ENCODE data around the gene TPRG1L.

The TPRG1L gene

DNA sequence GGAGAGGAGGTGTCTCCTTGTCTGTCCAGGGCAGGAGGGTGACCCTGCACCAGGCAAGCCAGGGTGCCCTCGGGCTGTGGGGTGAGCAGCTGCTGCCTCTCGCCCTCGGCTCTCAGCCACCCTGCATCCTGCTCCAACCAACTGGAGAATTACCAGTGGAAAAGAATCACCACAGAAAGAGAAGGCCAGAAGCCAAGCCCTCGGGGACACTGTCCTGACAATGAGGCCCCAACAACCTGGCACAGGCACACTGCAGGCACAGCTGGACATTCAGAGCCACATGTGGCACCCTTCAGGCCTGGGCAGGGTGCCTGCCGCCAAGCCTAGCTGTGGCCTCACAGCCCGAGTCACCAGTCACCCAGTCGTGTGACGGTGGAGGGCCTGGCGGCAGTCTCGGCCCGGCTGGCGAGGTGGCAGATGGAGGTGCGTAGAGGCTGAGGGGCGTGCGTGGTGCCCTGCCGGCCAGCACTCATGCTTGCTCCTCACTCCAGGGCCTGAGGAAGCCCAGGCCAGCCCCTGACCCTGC, 25.5 kb upstream of the TPRG1L start:
- TF ChIP-seq, protein P1, sequence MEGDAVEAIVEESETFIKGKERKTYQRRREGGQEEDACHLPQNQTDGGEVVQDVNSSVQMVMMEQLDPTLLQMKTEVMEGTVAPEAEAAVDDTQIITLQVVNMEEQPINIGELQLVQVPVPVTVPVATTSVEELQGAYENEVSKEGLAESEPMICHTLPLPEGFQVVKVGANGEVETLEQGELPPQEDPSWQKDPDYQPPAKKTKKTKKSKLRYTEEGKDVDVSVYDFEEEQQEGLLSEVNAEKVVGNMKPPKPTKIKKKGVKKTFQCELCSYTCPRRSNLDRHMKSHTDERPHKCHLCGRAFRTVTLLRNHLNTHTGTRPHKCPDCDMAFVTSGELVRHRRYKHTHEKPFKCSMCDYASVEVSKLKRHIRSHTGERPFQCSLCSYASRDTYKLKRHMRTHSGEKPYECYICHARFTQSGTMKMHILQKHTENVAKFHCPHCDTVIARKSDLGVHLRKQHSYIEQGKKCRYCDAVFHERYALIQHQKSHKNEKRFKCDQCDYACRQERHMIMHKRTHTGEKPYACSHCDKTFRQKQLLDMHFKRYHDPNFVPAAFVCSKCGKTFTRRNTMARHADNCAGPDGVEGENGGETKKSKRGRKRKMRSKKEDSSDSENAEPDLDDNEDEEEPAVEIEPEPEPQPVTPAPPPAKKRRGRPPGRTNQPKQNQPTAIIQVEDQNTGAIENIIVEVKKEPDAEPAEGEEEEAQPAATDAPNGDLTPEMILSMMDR (conservative IDR thresholded peaks at IDR 0.05; ENCODE audit: low read depth, low read length) = no peak
- no peak overlapping the region for H3K4me3 ChIP-seq (ENCODE audit: low read length)
- no peak for DNase-seq (ENCODE audit: low read depth)

DNA sequence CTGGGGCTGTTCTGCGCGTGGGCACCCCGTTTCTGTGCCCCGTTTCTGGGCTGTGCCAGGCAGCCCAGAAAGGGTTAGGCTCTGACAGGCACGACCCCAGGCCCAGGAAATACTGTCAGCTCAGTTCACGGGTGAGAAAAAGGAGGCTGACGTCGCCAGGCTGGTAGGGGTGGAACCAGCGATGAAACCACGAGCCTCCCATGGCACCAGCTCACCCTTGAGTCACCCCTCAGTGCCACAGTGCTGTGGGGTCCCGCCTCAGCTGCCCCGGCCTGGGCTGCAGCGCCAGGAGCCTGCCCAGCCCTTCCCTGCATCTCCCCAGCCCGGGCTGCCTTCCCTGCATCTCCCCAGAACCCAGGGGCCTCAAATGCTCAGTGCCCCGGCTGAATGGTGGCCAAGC, 25.0 kb upstream of the TPRG1L start:
- no peak for DNase-seq (ENCODE audit: low read depth)
- no peak overlapping the region for H3K4me3 ChIP-seq (ENCODE audit: low read length)
- TF ChIP-seq, protein P1 (conservative IDR thresholded peaks at IDR 0.05; ENCODE audit: low read depth, low read length) = no peak

DNA sequence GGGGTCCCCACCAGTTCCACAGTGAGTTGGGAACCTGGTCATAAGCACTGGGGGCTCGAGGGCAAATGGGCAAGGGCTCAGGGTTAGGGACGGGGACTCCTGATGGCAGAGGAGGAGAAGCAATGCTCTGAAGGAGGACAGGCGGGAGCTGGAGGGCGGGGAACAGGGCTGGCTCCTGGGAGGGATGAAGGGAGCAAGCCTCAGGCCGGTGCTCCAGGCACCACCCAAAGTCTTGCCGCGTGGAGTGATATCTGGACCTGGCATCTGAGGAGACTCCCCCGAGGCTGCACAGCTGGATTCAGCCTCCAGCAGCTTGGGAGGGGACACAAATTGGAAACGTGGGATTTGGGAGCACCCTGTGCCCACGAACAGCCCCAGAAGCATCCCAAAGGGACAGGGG, 24.5 kb upstream of the TPRG1L start:
- H3K4me3 ChIP-seq (ENCODE audit: low read length) = no peak overlapping the region
- TF ChIP-seq, protein P1 (conservative IDR thresholded peaks at IDR 0.05; ENCODE audit: low read depth, low read length) = no peak

DNA sequence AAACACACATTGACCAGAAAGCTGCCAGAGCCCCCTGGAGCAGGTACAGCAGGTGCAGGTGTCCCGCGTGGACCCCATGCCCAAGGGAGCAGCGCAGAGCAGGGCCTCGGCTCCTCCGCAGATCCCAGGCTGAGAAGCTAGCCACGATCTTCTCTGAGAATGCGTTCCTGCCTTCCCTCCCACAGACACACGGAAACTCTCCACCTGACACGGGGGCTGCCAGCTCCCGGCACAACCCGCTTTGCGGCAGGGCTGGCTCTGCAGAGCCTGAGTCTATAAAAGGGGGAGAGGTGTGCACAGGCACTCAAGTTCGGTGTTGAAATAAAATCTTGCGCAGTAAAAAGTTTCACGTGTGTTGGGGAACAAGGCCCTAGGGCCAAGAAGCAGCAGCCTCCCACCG, 23.1 kb upstream of the TPRG1L start:
- no peak overlapping the region for H3K4me3 ChIP-seq (ENCODE audit: low read length)
- TF ChIP-seq, protein P1 (conservative IDR thresholded peaks at IDR 0.05; ENCODE audit: low read depth, low read length) = no peak
- DNase-seq (ENCODE audit: low read depth) = no peak

More for the DNA sequence above, 24.5 kb upstream of the TPRG1L start:
- no peak for DNase-seq (ENCODE audit: low read depth)

DNA sequence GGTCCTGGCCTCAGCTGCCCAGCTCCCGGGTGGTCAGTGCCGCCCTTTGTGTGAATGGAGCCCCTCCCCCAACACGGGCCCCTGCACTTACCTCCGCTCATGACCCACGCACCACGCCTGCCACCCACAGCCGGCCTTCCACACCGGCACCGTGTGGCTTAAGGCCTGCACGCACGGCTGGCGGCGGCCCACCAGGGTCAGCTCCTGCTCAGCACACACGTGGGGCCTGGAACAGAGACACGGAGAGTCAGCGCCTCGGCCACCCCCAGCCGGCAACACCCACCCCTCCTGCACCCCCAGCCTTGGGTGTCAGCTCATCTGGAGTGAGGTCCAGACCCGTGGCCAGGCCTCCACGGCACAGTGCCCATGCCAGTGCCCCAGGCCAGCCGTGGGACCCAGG, 22.4 kb upstream of the TPRG1L start:
- TF ChIP-seq, protein P1 (conservative IDR thresholded peaks at IDR 0.05; ENCODE audit: low read depth, low read length) = no peak
- DNase-seq (ENCODE audit: low read depth) = no peak
- no peak overlapping the region for H3K4me3 ChIP-seq (ENCODE audit: low read length)

DNA sequence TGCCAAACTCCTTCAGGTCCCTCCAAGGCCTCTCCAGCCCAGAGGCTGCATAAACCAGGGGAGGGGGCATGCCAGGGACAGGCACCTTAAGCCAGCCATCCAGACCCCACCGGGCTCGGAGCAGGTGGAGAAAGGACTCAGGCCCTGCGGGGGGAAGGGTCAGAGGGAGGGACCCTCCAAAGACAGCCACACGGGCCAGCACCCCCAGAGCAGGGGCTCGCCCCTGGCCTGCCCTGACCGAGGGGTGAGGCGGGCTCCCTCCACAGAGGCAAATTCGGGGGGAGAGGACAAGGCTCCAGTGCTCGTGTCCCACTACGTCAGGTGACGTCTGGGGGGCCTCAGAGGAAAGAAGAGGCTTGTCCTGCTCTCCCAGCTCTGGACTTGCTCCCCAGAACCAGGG, 21.7 kb upstream of the TPRG1L start:
- H3K4me3 ChIP-seq (ENCODE audit: low read length) = no peak overlapping the region
- TF ChIP-seq, protein P1 (conservative IDR thresholded peaks at IDR 0.05; ENCODE audit: low read depth, low read length) = no peak
- no peak for DNase-seq (ENCODE audit: low read depth)

DNA sequence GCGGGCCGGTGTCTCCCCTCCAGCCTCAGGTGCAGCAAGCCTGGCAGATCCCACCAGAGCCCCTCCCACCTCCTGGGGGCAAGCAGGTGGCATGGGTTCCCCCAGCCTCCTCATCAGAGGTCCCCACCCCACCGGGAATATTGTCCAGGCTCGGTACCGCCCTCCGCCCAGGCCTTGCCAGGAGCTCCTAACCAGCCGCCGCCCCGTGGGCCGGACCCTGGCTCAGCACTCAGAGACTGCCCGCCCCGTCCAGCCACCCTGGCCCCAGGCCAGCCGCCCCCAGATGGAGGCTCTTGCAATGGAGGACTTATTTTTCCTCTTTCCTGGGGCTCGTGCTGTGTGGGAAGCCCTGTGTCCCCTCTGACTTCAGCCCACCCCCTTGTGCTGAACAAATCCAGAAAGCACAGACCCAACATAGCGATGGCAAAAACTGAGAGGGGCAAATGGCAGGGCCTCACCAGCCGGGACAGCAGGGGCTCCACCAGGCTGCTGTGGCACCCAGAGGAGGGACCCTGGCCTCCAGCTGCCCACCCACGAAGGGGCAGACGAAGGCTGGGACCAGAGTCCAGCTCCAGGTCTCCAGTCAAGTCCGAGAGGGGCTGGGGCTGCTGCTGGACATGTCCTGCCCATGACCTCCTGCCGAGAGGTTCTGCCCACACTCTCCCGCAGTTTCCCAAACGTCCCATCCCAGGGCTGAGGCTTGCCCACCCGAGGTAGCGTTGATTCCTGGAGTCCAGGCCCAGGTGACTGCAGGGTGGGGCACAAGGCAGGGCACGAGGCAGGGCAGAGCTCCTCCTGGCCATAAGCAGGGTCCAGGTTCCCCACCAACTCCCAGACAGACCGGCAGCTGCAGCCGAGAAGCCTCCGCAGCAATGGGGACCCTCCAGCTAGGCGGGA, 21.0 kb upstream of the TPRG1L start:
- TF ChIP-seq, protein P1 (conservative IDR thresholded peaks at IDR 0.05; ENCODE audit: low read depth, low read length) = no peak

More for the DNA sequence above, 21.0 kb upstream of the TPRG1L start:
- no peak for DNase-seq (ENCODE audit: low read depth)
- H3K4me3 ChIP-seq (ENCODE audit: low read length) = no peak overlapping the region

Data from retinal pigment epithelial cell (primary cell).